Motor neuron (in vitro differentiated cells): ENCODE measurements around the gene BAZ1B. TPM values are rescaled to one million over a fixed set of nuclear protein-coding genes. Genes with fewer than 3 reads are reported as not detected.
"Not testable (repeated sequence)": the region's sequence is repeated elsewhere in the genome, so short reads cannot be mapped to it uniquely, and the experiment has no call there.

Experiments used
- ATAC-seq, 8 experiments: fragments of 200-7000 bp; cut with Tn5 transposase; replicated peaks in 6 of 8; 2 replicates each; pipeline ENCODE4 v1.8.0; 2021; ENCODE audit warnings: mild to moderate bottlenecking in 8 of 8, moderate library complexity in 8 of 8
- H3K27ac ChIP-seq, 2 donors: fragments of 250-450 bp; sonication (Bioruptor Pico); 2 replicates each; pipeline ENCODE4 v1.9.0; 2021; ENCODE audit warnings: antibody characterized with exemption in 2 of 2, mild to moderate bottlenecking in 2 of 2, moderate library complexity in 1 of 2
- H3K4me1 ChIP-seq, 2 donors: fragments of 250-450 bp; sonication (Bioruptor Pico); replicated peaks in 1 of 2; 2 replicates each; pipeline ENCODE4 v1.6.1; 2021; ENCODE audit warnings: antibody characterized with exemption in 2 of 2, mild to moderate bottlenecking in 2 of 2, moderate library complexity in 1 of 2
- H3K4me3 ChIP-seq, 5 donors: fragments of 250-450 bp; sonication (Bioruptor Pico); 2 replicates each; pipeline ENCODE4 v1.9.0; 2021; ENCODE audit warnings: antibody characterized with exemption in 5 of 5, mild to moderate bottlenecking in 5 of 5, moderate library complexity in 4 of 5
- WGBS, 10 experiments: fragments of 450-650 bp; shearing (Covaris generic); methylation state at CpG; one replicate each; pipeline ENCODE4 v1.0.0; 2022; 5-methylcytosine and 5-hydroxymethylcytosine counted together
- in situ Hi-C, 9 experiments: fragments of 400-800 bp; cut with MboI; loops; one replicate each; pipeline ENCODE4 v1.15.0; 2021; ENCODE audit warnings: low sequenced_read_pairs in 9 of 9, low pct_unique_long_range_greater_than_20kb in 2 of 9; ENCODE audit not compliant: unreplicated experiment in 9 of 9
- total RNA-seq, 8 experiments: library from RNA; unstranded; fragments of 300-600 nt; gene quantifications; 2 replicates each; pipeline versions ENCODE4 v1.2.3 to v1.2.4, GENCODE V29; 2022

Gene BAZ1B
- 10 to 100 TPM; 44.7 to 98.2 (median 53.2) TPM for total RNA-seq

GRCh38 chr7:73522105-73522872 is at the start of gene BAZ1B:
TSS of gene BAZ1B (minus strand) at chr7:73522293. CDS start at chr7:73521933, 360 bp downstream.
- 0 to 10% (median 0%) methylated on average over 1 to 8 of the region's 71 CpGs; no CpG with 5 or more reads in 6 of the 10 experiments for WGBS, 10 experiments
- peak within 1 kb of the TSS; percentile 74 to 99 (median 90) for H3K4me3 ChIP-seq
- ATAC-seq: peak; percentile 91 to 96 (median 95)
- peaks cover 13 to 15% of the 10 kb centered on the region in 2 donors for H3K4me1 ChIP-seq
- H3K27ac ChIP-seq: peak within 1 kb of the TSS; percentile 88 to 91
- in situ Hi-C loops: no loop called here

- in situ Hi-C loops: no loop called here
- ATAC-seq: peak in 1 of 8 experiments; percentile 18
- no peak overlapping the region for H3K27ac ChIP-seq
- H3K4me1 ChIP-seq: no peaks in the 10 kb centered on the region
- WGBS, 10 experiments: 73 to 100% (median 97%) methylated on average over 1 to 10 of the region's 10 CpGs; no CpG with 5 or more reads in 3 of the 10 experiments
- no peak overlapping the region for H3K4me3 ChIP-seq
Observed at GRCh38 chr7:73570977-73571376, 48.9 kb upstream of the BAZ1B start.

- in situ Hi-C loops: no loop called here
- H3K4me3 ChIP-seq: no peak overlapping the region
- no peaks in the 10 kb centered on the region for H3K4me1 ChIP-seq
- 100% methylated on average over 2 to 6 of the region's 22 CpGs; no CpG with 5 or more reads in 7 of the 10 experiments for WGBS, 10 experiments
- H3K27ac ChIP-seq: no peak overlapping the region
- peak in 2 of 8 experiments; percentile 25 to 26 for ATAC-seq
Observed at GRCh38 chr7:73570521-73570920, 48.4 kb upstream of the BAZ1B start.

GRCh38 chr7:73569042-73569608 is 47.0 kb upstream of the BAZ1B start:
- Histone ChIP-seq H3K4me3 (no peak overlapping the region), H3K4me1 (no peaks in the 10 kb centered on the region), H3K27ac (no peak overlapping the region)
- in situ Hi-C loops: no loop called here
- no peak for ATAC-seq
- 0 to 94% (median 75%) methylated on average over 1 to 5 of the region's 5 CpGs for WGBS, 10 experiments

GRCh38 chr7:73567846-73568685 is 46.0 kb upstream of the BAZ1B start:
- no peak overlapping the region for H3K27ac ChIP-seq
- no peaks in the 10 kb centered on the region for H3K4me1 ChIP-seq
- in situ Hi-C loops: no loop called here
- WGBS, 10 experiments: 20 to 100% (median 81%) methylated on average over 1 to 10 of the region's 12 CpGs
- H3K4me3 ChIP-seq: no peak overlapping the region
- ATAC-seq: no peak

DNA sequence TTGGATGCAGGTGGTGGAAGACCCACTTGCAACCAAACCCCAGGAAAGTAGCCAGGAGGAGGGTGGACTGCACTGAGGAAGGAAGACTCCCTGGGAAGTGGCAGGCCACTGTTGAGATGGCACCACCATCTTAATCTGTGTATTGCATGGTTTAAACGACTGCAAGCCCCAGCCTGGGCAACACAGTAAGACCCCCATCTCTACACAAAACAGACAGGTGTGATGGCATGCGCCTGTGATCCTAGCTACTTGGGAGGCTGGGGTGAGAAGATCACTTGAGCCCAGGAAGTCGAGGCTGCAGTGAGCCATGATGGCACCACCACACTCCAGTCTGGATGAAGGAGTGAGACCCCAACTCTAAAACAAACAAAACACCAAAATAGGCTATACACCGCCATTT is 45.0 kb upstream of the BAZ1B start:
- Histone ChIP-seq H3K4me3 (no peak overlapping the region), H3K27ac (no peak overlapping the region), H3K4me1 (no peaks in the 10 kb centered on the region)
- WGBS, 10 experiments: 40 to 100% (median 82%) methylated on average over 1 to 2 of the region's 4 CpGs; no CpG with 5 or more reads in 2 of the 10 experiments
- in situ Hi-C loops: no loop called here
- no peak for ATAC-seq

- H3K4me1 ChIP-seq, H3K4me3 ChIP-seq, in situ Hi-C loops, H3K27ac ChIP-seq, ATAC-seq: not testable (repeated sequence)
Observed at GRCh38 chr7:73566431-73566830, 44.3 kb upstream of the BAZ1B start.

DNA sequence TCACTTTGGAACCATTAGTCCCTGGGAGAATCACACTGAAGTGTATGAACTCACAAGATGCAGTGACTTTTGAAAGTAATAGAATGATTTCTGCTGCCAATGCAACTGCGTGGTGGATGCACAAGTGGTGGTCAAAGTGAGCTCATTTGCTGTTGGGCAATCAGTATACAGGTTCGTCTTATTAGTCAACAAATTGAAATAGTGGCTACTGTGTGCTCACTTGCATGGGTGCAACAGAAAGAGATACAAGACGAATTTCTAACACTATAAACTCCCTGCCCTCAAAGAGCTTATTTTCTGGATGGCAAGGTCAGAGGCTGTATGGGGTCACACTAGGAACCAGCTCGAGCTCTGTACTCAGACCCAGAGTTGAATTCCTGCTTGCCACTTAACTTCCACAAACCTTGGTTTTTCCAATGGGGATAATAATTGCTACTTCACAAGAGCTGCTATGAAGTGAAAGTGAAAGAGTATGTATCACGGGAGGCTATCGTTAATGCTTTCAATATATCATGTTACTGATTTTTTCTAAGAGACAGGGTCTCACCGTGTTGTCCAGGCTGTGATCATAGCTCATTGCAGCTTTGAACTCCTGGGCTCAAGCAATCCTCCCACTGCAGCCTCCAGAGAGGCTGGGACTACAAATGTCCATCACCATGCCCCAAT is 43.7 kb upstream of the BAZ1B start:
- H3K4me1 ChIP-seq: no peaks in the 10 kb centered on the region
- no peak overlapping the region for H3K4me3 ChIP-seq
- WGBS, 10 experiments: 41 to 90% (median 64%) methylated on average over 2 to 7 of the region's 7 CpGs; no CpG with 5 or more reads in 1 of the 10 experiments
- no peak overlapping the region for H3K27ac ChIP-seq
- in situ Hi-C loops: no loop called here
- ATAC-seq: peak in 1 of 8 experiments; percentile 24

- peak in 7 of 8 experiments; percentile 16 to 46 (median 26) for ATAC-seq
- Histone ChIP-seq H3K27ac (no peak overlapping the region), H3K4me1 (peaks cover 13 to 15% of the 10 kb centered on the region in 2 donors), H3K4me3 (no peak overlapping the region)
- WGBS, 10 experiments: 24 to 80% (median 59%) methylated on average over 1 to 9 of the region's 11 CpGs
- in situ Hi-C loops: no loop called here
Observed at GRCh38 chr7:73560109-73560835, 38.2 kb upstream of the BAZ1B start.

- in situ Hi-C loops: no loop called here
- Histone ChIP-seq H3K4me3 (peak within 1 kb of the TSS; percentile 86 to 96 (median 94)), H3K4me1 (peaks cover 13 to 15% of the 10 kb centered on the region in 2 donors), H3K27ac (peak within 1 kb of the TSS; percentile 99 to 100)
- ATAC-seq: peak; percentile 49 to 65 (median 54)
- 48 to 77% (median 63%) methylated on average over 2 to 8 of the region's 83 CpGs; no CpG with 5 or more reads in 4 of the 10 experiments for WGBS, 10 experiments
Observed at GRCh38 chr7:73557397-73558257, 35.5 kb upstream of the BAZ1B start, which contains the start of gene BCL7B. TSS of gene BCL7B (minus strand) at chr7:73557690. CDS start at chr7:73557578, 112 bp downstream.

DNA sequence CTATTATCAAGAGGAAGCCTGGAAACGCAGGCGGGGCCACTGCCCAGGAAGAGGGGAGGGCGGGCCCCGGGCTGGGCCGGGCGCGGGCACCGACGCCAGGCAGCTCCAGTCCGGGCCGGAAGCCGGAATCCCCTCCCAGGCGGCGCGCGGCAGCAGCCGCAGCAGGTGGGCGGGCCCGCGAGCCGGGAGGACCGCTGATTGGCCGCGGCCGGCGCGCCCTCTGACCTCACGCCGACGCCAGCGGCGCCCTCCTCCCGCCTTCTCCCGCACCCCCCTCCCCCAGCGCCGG is 35.0 kb upstream of the BAZ1B start:
- H3K4me3 ChIP-seq: peak overlapping the region; percentile 86 to 96 (median 94)
- no CpG with 5 or more reads among the region's 36 CpGs for WGBS, 10 experiments
- ATAC-seq: peak; percentile 84 to 95 (median 91)
- peak overlapping the region; percentile 99 to 100 for H3K27ac ChIP-seq
- peaks cover 13 to 15% of the 10 kb centered on the region in 2 donors for H3K4me1 ChIP-seq
- in situ Hi-C loops: no loop called here
